NB4 (cell line): ENCODE data around the gene ZC3H12A.

Experiments used
- CTCF ChIP-seq: IDR thresholded peaks from one replicate; pipeline ENCODE4 v1.5.1; 2012; ENCODE audit warnings: low read depth, low read length
- MAX ChIP-seq: IDR thresholded peaks from 2 replicates; pipeline ENCODE4 v1.6.1; 2011; ENCODE audit warnings: low read depth, low read length
- MYC ChIP-seq: IDR thresholded peaks from 2 replicates; pipeline ENCODE4 v1.6.1; 2011; ENCODE audit warnings: low read depth, low read length
- POLR2A ChIP-seq: IDR thresholded peaks from 2 replicates; pipeline ENCODE4 v1.6.1; 2011; ENCODE audit warnings: mild to moderate bottlenecking; ENCODE audit not compliant: insufficient read length; ENCODE audit errors: extremely low read depth

GRCh38 chr1:37481289-37482003 lies 7.1 kb downstream of the ZC3H12A start:
- TF ChIP-seq CTCF (no peak), POLR2A (no peak), MYC (no peak), MAX (no peak)
